AG04450 (cell line): ENCODE data around the gene MOV10. TPM values are rescaled to one million over a fixed set of nuclear protein-coding genes. Genes with fewer than 3 reads are reported as not detected.
A peak's percentile ranks its signal among the peaks of the same experiment; 100 is the strongest.
"Not testable (repeated sequence)": the region's sequence is repeated elsewhere in the genome, so short reads cannot be mapped to it uniquely, and the experiment has no call there.

Experiments used
- CTCF ChIA-PET: fragments of 300-600, 350-600 bp; formaldehyde crosslinking; extraction: SDS; loops from one replicate; lab custom pipeline; 2022; ENCODE audit warnings: antibody characterized with exemption, inconsistent platforms; lab: Charles Lee
- POLR2A ChIA-PET: fragments of 350-600 bp; formaldehyde crosslinking; extraction: SDS; loops from one replicate; lab custom pipeline; 2021; ENCODE audit warnings: antibody characterized with exemption, inconsistent platforms; lab: Yijun Ruan, JAX
- DNase-seq: peaks from one replicate; pipeline ENCODE4 v3.0.0-alpha.2; 2011; ENCODE audit warnings: low read depth, low spot score
- H3K27ac ChIP-seq: one replicate; pipeline ENCODE4 v1.5.1; 2012; ENCODE audit warnings: low read depth, low read length, control low read depth
- H3K27me3 ChIP-seq: one replicate; pipeline ENCODE4 v1.6.0; 2012; ENCODE audit warnings: low read length; ENCODE audit not compliant: control insufficient read depth, insufficient read depth
- H3K4me3 ChIP-seq: 2 replicates; pipeline ENCODE4 v1.5.1; 2011; ENCODE audit warnings: mild to moderate bottlenecking, low read depth, low read length, control low read depth
- H3K9me3 ChIP-seq: 2 replicates; pipeline ENCODE4 v1.5.1; 2012; ENCODE audit warnings: low read length; ENCODE audit not compliant: control insufficient read depth, insufficient read depth
- polyA plus RNA-seq: library from polyadenylated mRNA; depleted of rRNA; stranded (reverse); fragments of >200 nt; gene quantifications from 2 replicates; pipeline ENCODE4 v1.2.3, GENCODE V29; 2011
- TF ChIP-seq, protein P1 (sequence below): IDR thresholded peaks from 2 replicates; pipeline ENCODE4 v1.5.1; 2011; ENCODE audit warnings: low read depth, low read length, control low read depth, inconsistent platforms

MOV10 gene
- polyA plus RNA-seq, 1 experiment, result 58.1 TPM

DNA sequence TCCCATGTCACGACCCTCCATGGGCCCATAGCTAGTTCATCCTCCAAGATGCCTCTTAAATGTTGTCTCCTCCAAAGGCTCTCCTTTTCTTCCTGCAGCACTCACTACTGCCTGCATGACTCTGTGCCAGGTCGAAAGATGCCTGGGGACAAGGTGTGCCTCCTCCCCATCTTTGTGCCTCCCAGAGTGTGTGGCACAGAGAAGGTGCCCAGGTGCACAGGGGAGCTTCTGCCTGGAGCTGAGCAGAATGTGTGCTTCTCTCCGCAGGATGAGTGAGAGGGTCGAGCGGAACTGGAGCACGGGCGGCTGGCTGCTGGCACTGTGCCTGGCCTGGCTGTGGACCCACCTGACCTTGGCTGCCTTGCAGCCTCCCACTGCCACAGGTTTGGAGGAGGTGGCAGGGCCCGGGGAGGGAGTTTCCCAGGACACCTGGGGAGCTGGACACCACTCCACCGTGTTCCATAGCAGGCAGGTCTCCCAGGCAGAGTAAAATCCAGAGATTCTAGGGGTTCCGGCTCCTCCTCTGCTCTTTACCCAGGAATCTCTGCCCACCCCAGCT is 47.6 kb downstream of the MOV10 start:
- Histone ChIP-seq H3K27ac (no peak overlapping the region), H3K9me3 (no peaks in the 10 kb centered on the region), H3K4me3 (no peak overlapping the region), H3K27me3 (no peaks in the 10 kb centered on the region)
- TF ChIP-seq, protein P1, sequence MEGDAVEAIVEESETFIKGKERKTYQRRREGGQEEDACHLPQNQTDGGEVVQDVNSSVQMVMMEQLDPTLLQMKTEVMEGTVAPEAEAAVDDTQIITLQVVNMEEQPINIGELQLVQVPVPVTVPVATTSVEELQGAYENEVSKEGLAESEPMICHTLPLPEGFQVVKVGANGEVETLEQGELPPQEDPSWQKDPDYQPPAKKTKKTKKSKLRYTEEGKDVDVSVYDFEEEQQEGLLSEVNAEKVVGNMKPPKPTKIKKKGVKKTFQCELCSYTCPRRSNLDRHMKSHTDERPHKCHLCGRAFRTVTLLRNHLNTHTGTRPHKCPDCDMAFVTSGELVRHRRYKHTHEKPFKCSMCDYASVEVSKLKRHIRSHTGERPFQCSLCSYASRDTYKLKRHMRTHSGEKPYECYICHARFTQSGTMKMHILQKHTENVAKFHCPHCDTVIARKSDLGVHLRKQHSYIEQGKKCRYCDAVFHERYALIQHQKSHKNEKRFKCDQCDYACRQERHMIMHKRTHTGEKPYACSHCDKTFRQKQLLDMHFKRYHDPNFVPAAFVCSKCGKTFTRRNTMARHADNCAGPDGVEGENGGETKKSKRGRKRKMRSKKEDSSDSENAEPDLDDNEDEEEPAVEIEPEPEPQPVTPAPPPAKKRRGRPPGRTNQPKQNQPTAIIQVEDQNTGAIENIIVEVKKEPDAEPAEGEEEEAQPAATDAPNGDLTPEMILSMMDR, result no peak
- no peak for DNase-seq
- POLR2A ChIA-PET, result interaction anchor here (0.6 kb wide), 1 partner anchor 114 kb away, joined by 8 read pairs; no protein-coding TSS in a partner anchor
- CTCF ChIA-PET, result interaction anchor here (1.4 to 12.0 kb wide), 6 partner anchors 14 to 351 kb away, joined by 5 to 515 read pairs (median 10); partner anchors contain the start of gene LRIG2

DNA sequence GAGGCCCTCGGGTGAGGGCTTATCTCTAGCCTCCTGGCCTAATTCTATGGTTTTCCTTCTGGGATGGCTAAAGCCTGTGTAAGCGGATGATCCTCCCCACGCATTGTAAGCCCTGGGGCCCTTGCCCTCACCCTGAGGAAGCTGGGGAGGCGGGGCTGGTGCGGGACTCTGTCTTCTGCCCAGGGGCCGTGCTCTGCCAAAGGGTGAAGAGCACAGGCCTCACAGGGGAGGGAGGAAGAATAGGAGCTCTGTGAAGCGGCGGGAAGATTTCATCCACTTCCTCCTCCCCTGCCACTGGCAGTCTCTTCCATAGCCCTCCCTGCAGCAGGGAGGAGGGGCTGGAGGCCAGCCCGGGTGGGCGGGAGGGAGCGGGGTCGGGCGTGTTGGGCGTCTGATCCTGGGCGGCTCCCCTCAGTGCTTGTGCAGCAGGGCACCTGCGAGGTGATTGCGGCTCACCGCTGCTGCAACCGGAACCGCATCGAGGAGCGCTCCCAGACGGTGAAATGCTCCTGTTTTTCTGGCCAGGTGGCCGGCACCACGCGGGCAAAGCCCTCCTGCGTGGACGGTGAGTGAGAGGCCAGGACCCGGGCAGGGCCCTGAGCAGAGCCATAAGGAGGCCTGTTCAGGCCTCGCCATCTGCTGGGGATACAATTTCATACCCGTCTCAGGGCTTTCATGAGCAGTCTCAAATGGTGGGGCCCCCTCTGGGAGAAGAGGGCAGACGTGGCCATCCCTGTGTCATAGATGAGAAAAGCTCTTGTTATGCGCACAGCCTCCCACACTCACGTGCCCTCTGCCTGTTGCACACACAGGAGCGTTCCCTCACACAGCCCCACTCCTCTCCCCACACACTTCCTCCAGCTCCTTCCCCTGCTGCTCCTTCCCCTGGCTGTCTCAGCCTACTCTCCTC is 48.4 kb downstream of the MOV10 start:
- H3K27me3 ChIP-seq, result no peaks in the 10 kb centered on the region
- H3K27ac ChIP-seq, result peak overlapping the region; percentile 31
- ChIA-PET CTCF (interaction anchor here (0.5 to 12.0 kb wide), 8 partner anchors 11 to 1229 kb away, joined by 3 to 515 read pairs (median 5); partner anchors contain the start of gene LRIG2), POLR2A (interaction anchor here (0.6 to 0.8 kb wide), 2 partner anchors 22 to 113 kb away, joined by 3 to 8 read pairs; no protein-coding TSS in a partner anchor)
- no peak for DNase-seq
- no peak overlapping the region for H3K4me3 ChIP-seq
- H3K9me3 ChIP-seq, result no peaks in the 10 kb centered on the region
- TF ChIP-seq, protein P1, result 0 out of 2 replicates have a peak, but pooled peaks have one; percentile 11

DNA sequence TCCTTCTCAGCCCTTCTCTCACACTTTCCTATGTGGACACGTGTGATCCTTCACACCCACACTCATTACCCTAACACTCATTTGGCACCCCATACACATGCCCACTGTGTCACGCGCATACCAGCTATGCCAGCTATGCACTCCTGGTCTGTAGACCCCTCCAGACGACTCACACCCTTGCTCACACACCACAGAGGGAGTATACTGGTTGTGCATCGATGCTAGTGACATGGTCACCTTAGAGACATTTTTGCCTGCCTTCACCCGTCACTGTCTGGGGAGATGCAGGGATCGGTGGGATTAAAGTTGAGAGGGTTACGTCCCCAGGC is 49.0 kb downstream of the MOV10 start:
- TF ChIP-seq, protein P1, result no peak
- DNase-seq, result no peak
- CTCF ChIA-PET, result interaction anchor here (0.6 to 12.0 kb wide), 4 partner anchors 15 to 319 kb away, joined by 5 to 515 read pairs (median 6); no protein-coding TSS in a partner anchor
- POLR2A ChIA-PET, result interaction anchor here (0.8 kb wide), 1 partner anchor 21 kb away, joined by 3 read pairs; no protein-coding TSS in a partner anchor
- Histone ChIP-seq H3K27me3 (no peaks in the 10 kb centered on the region), H3K27ac (peak overlapping the region; percentile 31), H3K4me3 (no peak overlapping the region), H3K9me3 (no peaks in the 10 kb centered on the region)

DNA sequence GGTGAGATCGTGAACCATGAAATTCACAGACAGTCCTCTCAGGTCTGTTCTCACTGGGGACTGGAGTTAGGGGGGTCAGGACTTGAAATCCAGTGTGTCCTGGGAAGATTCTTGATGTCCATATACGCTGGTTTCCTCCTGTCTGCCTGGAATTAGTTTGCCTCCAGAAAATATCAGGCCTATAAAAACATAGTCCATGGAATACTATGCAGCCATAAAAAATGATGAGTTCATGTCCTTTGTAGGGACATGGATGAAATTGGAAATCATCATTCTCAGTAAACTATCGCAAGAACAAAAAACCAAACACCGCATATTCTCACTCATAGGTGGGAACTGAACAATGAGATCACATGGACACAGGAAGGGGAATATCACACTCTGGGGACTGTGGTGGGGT is 49.8 kb downstream of the MOV10 start:
- H3K27ac ChIP-seq, H3K9me3 ChIP-seq, POLR2A ChIA-PET, H3K4me3 ChIP-seq, H3K27me3 ChIP-seq, DNase-seq: not testable (repeated sequence)
- CTCF ChIA-PET, result interaction anchor here (3.9 to 12.0 kb wide), 2 partner anchors 9 to 79 kb away, joined by 35 to 515 read pairs; partner anchors contain the start of gene PPM1J

DNA sequence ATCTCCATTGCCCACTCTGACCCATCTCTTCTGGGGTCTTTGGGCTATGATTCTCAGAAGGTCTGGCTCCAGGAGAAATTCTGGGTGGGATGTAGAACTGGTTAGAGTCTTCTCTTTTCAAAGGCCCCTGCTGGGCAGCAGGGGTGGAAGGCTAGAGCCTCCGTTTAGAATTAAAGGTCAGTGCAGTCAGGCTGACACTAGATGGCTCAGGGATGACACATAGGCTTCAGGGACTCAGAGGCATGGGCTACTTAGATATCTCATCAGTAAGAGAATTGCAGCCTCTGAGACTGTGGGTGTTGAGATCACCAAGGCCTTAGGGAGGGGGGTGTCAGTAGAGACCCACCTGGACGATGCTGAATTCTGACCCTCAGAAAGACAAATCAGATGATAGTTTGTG is 53.3 kb downstream of the MOV10 start:
- no peak overlapping the region for H3K27ac ChIP-seq
- TF ChIP-seq, protein P1, result no peak
- no peaks in the 10 kb centered on the region for H3K27me3 ChIP-seq
- ChIA-PET CTCF (interaction anchor here (0.6 to 3.9 kb wide), 3 partner anchors 9 to 76 kb away, joined by 4 to 35 read pairs (median 4); partner anchors contain the start of gene PPM1J), POLR2A (no interaction called here)
- H3K4me3 ChIP-seq, result no peak overlapping the region
- no peak for DNase-seq
- H3K9me3 ChIP-seq, result no peaks in the 10 kb centered on the region

DNA sequence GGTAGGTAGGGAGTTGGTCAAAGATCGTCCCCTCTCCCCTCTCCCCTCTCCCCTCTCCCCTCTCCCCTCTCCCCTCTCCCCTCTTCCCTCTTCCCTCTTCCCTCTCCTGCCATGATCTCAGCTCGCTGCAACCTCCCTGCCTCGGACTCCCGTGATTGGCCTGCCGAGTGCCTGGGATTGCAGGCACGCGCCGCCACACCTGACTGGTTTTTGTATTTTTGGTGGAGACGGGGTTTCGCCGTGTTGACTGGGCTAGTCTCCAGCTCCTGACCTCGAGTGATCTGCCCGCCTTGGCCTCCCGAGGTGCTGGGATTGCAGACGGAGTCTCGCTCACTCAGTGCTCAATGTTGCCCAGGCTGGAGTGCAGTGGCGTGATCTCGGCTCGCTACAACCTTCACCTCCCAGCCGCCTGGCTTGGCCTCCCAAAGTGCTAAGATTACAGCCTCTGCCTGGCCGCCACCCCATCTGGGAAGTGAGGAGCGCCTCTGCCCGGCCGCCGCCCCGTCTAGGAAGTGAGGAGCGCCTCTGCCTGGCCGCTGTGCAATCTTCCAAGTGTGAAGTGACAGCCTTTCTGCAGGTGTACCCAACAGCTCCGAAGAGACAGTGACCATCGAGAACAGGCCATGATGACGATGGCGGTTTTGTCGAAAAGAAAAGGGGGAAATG is 54.0 kb downstream of the MOV10 start:
- CTCF ChIA-PET, result interaction anchor here (0.6 to 0.9 kb wide), 2 partner anchors 10 to 77 kb away, joined by 4 read pairs; a partner anchor contains a TSS
- not testable (repeated sequence) for H3K9me3 ChIP-seq

DNA sequence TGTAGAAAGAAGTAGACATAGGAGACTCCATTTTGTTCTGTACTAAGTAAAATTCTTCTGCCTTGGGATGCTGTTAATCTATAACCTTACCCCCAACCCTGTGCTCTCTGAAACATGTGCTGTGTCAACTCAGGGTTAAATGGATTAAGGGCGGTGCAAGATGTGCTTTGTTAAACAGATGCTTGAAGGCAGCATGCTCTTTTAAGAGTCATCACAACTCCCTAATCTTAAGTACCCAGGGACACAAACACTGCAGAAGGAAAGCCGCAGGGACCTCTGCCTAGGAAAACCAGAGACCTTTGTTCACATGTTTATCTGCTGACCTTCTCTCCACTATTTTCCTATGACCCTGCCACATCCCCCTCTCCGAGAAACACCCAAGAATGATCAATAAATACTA is 54.6 kb downstream of the MOV10 start:
- CTCF ChIA-PET, result interaction anchor here (0.8 to 2.7 kb wide), 2 partner anchors 10 to 75 kb away, joined by 5 to 24 read pairs; a partner anchor contains a TSS
- POLR2A ChIA-PET, H3K27me3 ChIP-seq, H3K4me3 ChIP-seq, H3K9me3 ChIP-seq, H3K27ac ChIP-seq, DNase-seq: not testable (repeated sequence)

More for the DNA sequence above, 54.0 kb downstream of the MOV10 start:
- H3K27me3 ChIP-seq, H3K27ac ChIP-seq, H3K4me3 ChIP-seq, DNase-seq, POLR2A ChIA-PET: not testable (repeated sequence)
